ENCODE results near the gene TSHZ1. TPM values are rescaled to one million over a fixed set of nuclear protein-coding genes. Genes with fewer than 3 reads are reported as not detected.
"Not testable (repeated sequence)": the region's sequence is repeated elsewhere in the genome, so short reads cannot be mapped to it uniquely, and the experiment has no call there.

The TSHZ1 gene
- total RNA-seq, 1 experiment from 2014 or later = 9.7 TPM

DNA sequence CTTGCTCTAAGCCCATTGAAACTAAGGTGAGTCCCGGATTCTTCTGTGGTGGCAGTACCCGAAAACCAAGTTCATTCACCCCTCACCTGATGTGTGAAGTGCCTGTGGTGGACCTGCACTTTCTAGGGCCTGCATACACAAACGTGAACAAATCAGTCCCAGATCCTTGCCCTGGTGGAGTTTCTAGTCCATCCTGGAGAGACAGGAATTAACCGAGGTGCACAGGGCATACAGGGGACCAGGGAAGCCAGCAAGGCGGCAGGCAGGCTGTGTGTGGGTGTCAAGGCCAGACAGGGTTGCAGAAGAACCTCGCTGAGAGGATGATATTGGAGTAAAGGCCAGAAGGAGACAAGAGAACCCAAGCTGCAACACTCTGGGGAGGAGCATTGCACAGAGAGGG, 110.8 kb downstream of the TSHZ1 start:
- H3K4me1 Mint-ChIP-seq (ENCODE audit: insufficient read depth, unreplicated experiment) = no peaks in the 10 kb centered on the region
- intact Hi-C loops (cut with micrococcal nuclease) = no loop called here
- H3K27ac Mint-ChIP-seq (ENCODE audit: low read depth, unreplicated experiment) = no peak overlapping the region
- CTCF ChIA-PET = no interaction called here
- POLR2A ChIA-PET = no interaction called here
- DNase-seq (ENCODE audit: unreplicated experiment) = no peak
- no TSS peak for BruUV-seq (replicated peaks)
- no peaks in the 10 kb centered on the region for H3K36me3 Mint-ChIP-seq (ENCODE audit: insufficient read depth, unreplicated experiment)
- peaks cover 11% of the 10 kb centered on the region for H3K9me3 Mint-ChIP-seq (ENCODE audit: unreplicated experiment)
- no peak for TF ChIP-seq CTCF (IDR thresholded peaks at IDR 0.05; ENCODE audit: unreplicated experiment)
- H3K27me3 Mint-ChIP-seq (ENCODE audit: insufficient read depth, unreplicated experiment) = no peaks in the 10 kb centered on the region
- H3K4me3 Mint-ChIP-seq (ENCODE audit: unreplicated experiment) = no peak overlapping the region

- ChIA-PET POLR2A (no interaction called here), CTCF (interaction anchor here (0.7 kb wide), 1 partner anchor 1387 kb away, joined by 3 read pairs; no protein-coding TSS in a partner anchor)
- H3K27me3 Mint-ChIP-seq (ENCODE audit: insufficient read depth, unreplicated experiment) = no peaks in the 10 kb centered on the region
- intact Hi-C loops (cut with micrococcal nuclease) = no loop called here
- H3K4me3 Mint-ChIP-seq (ENCODE audit: unreplicated experiment) = no peak overlapping the region
- H3K36me3 Mint-ChIP-seq (ENCODE audit: insufficient read depth, unreplicated experiment) = no peaks in the 10 kb centered on the region
- no peak for DNase-seq (ENCODE audit: unreplicated experiment)
- no peak for TF ChIP-seq CTCF (IDR thresholded peaks at IDR 0.05; ENCODE audit: unreplicated experiment)
- H3K4me1 Mint-ChIP-seq (ENCODE audit: insufficient read depth, unreplicated experiment) = no peaks in the 10 kb centered on the region
- no peak overlapping the region for H3K27ac Mint-ChIP-seq (ENCODE audit: low read depth, unreplicated experiment)
- H3K9me3 Mint-ChIP-seq (ENCODE audit: unreplicated experiment) = peaks cover 14% of the 10 kb centered on the region
- BruUV-seq (replicated peaks) = no TSS peak
Measured at GRCh38 chr18:75322206-75322605, 111.6 kb downstream of the TSHZ1 start.

GRCh38 chr18:75323821-75324585, 113.4 kb downstream of the TSHZ1 start:
- no peaks in the 10 kb centered on the region for H3K27me3 Mint-ChIP-seq (ENCODE audit: insufficient read depth, unreplicated experiment)
- H3K4me3 Mint-ChIP-seq (ENCODE audit: unreplicated experiment) = no peak overlapping the region
- H3K36me3 Mint-ChIP-seq (ENCODE audit: insufficient read depth, unreplicated experiment) = no peaks in the 10 kb centered on the region
- CTCF ChIA-PET = no interaction called here
- BruUV-seq (replicated peaks) = no TSS peak
- intact Hi-C loops (cut with micrococcal nuclease) = no loop called here
- peaks cover 14% of the 10 kb centered on the region for H3K9me3 Mint-ChIP-seq (ENCODE audit: unreplicated experiment)
- H3K27ac Mint-ChIP-seq (ENCODE audit: low read depth, unreplicated experiment) = no peak overlapping the region
- POLR2A ChIA-PET = no interaction called here
- no peaks in the 10 kb centered on the region for H3K4me1 Mint-ChIP-seq (ENCODE audit: insufficient read depth, unreplicated experiment)
- no peak for DNase-seq (ENCODE audit: unreplicated experiment)
- no peak for TF ChIP-seq CTCF (IDR thresholded peaks at IDR 0.05; ENCODE audit: unreplicated experiment)

DNA sequence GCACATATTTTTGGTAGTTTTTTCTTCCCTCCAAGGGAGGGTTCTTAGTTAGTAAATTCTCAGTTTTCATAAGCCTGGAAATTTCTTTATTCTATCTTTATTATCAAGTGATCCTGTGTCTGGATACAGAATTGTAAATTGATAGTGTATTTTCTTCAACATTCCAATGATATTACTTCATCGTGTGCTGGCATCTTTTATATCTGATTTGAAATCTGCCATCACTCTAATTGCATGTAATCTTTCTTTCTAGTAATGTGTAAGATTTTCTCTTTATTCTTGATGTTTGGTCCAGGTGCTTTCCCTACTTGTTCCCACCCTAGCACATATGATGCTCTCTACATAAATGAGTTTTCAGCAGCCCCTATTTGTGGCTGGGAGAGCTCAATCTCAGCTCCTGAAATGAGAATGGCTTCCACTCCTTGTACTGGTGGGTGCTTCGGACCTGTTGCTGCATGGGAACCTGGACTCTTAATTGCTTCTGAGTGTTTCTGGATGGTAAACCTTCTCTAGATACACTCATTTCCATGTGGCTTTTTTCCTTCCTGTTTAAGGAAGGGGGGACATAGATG, 114.2 kb downstream of the TSHZ1 start:
- intact Hi-C loops (cut with micrococcal nuclease) = no loop called here
- no peaks in the 10 kb centered on the region for H3K27me3 Mint-ChIP-seq (ENCODE audit: insufficient read depth, unreplicated experiment)
- CTCF ChIA-PET = interaction anchor here (0.7 kb wide), 1 partner anchor 338 kb away, joined by 3 read pairs; no protein-coding TSS in a partner anchor
- peaks cover 14% of the 10 kb centered on the region for H3K9me3 Mint-ChIP-seq (ENCODE audit: unreplicated experiment)
- no TSS peak for BruUV-seq (replicated peaks)
- no peak for DNase-seq (ENCODE audit: unreplicated experiment)
- no peaks in the 10 kb centered on the region for H3K36me3 Mint-ChIP-seq (ENCODE audit: insufficient read depth, unreplicated experiment)
- H3K4me1 Mint-ChIP-seq (ENCODE audit: insufficient read depth, unreplicated experiment) = no peaks in the 10 kb centered on the region
- no peak for TF ChIP-seq CTCF (IDR thresholded peaks at IDR 0.05; ENCODE audit: unreplicated experiment)
- no peak overlapping the region for H3K27ac Mint-ChIP-seq (ENCODE audit: low read depth, unreplicated experiment)
- POLR2A ChIA-PET = no interaction called here
- no peak overlapping the region for H3K4me3 Mint-ChIP-seq (ENCODE audit: unreplicated experiment)

DNA sequence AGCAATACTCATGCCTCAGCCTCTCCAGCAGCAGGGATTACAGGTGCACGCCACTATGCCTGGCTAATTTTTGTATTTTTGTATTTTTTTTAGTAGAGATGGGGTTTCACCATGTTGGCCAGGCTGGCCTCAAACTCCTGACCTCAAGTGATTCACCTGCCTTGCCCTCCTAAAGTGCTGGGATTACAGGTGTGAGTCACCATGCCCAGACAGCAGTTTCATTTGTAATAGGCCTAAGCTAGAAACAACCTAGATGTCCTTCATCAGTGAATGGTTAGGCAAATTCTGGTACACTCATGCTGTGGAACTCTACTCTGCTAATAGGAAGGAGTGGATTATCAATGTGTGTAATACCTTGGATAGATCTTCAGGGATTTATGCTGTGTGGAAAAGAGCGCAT, 119.2 kb downstream of the TSHZ1 start:
- H3K4me3 Mint-ChIP-seq (ENCODE audit: unreplicated experiment); intact Hi-C loops (cut with micrococcal nuclease); H3K4me1 Mint-ChIP-seq (ENCODE audit: insufficient read depth, unreplicated experiment); POLR2A ChIA-PET; H3K36me3 Mint-ChIP-seq (ENCODE audit: insufficient read depth, unreplicated experiment); H3K27ac Mint-ChIP-seq (ENCODE audit: low read depth, unreplicated experiment); H3K27me3 Mint-ChIP-seq (ENCODE audit: insufficient read depth, unreplicated experiment); BruUV-seq (replicated peaks): not testable (repeated sequence)
- H3K9me3 Mint-ChIP-seq (ENCODE audit: unreplicated experiment) = peaks cover 14% of the 10 kb centered on the region
- CTCF ChIA-PET = interaction anchor here (0.7 kb wide), 1 partner anchor 1661 kb away, joined by 5 read pairs; no protein-coding TSS in a partner anchor
- DNase-seq (ENCODE audit: unreplicated experiment) = peak; percentile 10
